NK-92 (cell line): ENCODE measurements around the gene MPG.
"Not testable (repeated sequence)": the region's sequence is repeated elsewhere in the genome, so short reads cannot be mapped to it uniquely, and the experiment has no call there.

Source experiments
- DNase-seq: peaks from one replicate; lab custom pipeline; 2025; ENCODE audit not compliant: unreplicated experiment; lab: John Stamatoyannopoulos, UW

MPG gene, protein sequence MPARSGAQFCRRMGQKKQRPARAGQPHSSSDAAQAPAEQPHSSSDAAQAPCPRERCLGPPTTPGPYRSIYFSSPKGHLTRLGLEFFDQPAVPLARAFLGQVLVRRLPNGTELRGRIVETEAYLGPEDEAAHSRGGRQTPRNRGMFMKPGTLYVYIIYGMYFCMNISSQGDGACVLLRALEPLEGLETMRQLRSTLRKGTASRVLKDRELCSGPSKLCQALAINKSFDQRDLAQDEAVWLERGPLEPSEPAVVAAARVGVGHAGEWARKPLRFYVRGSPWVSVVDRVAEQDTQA

DNA sequence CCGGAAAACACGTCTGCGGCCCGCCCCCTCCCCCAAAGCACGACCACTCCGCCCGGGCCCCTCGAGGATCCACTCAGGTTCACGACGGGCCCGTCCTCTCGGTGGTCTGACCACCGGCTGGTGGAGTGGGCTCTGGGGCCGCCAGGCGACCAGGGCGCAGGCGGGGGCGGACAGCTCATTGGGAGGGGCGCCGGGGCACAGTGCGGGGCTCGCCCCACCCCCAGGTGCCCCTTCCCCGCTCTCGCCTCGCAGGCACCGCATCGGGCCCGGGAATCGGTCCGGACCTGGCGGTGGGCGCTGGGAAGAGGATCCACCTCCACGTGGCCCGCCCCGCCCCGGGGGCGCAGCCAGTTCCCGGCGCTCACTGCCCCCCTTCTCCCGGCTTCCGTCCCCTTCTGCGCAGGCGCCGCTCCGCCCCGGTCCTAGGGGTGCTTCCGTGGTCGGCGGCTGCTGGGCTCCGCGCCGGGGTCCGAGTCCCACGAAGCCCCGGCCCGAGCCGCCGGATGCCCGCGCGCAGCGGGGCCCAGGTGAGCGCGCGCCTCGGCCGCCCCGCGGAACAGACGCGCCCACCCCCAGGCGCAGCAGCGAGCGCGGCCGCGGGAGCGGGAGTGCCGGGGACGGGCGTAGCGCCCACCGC lies at the start of gene MPG:
Gene MPG (plus strand): TSS at position 419 of the 637 bp plus-strand sequence. CDS start 85 bp downstream, at position 504.
- no peak for DNase-seq

DNA sequence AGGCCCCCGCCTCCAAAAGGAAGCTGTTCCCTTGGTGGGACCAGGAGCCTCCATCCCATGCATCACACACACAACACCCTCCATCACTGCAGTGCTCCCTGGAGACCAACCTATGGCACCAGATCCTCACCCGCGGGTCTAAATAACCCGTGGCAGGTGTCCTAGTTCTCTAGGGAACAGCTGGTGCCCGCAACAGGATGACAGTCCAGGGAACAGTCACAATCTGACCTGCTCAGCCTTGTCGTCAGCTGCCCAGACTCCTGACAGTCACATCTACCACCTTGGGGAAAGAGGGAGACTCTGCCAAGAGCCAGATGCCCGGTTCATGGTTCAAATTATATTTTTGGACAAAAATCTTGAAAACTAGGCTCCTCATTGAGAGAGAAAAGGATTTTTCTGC lies 47.4 kb upstream of the MPG start:
- DNase-seq, result not testable (repeated sequence)

DNA sequence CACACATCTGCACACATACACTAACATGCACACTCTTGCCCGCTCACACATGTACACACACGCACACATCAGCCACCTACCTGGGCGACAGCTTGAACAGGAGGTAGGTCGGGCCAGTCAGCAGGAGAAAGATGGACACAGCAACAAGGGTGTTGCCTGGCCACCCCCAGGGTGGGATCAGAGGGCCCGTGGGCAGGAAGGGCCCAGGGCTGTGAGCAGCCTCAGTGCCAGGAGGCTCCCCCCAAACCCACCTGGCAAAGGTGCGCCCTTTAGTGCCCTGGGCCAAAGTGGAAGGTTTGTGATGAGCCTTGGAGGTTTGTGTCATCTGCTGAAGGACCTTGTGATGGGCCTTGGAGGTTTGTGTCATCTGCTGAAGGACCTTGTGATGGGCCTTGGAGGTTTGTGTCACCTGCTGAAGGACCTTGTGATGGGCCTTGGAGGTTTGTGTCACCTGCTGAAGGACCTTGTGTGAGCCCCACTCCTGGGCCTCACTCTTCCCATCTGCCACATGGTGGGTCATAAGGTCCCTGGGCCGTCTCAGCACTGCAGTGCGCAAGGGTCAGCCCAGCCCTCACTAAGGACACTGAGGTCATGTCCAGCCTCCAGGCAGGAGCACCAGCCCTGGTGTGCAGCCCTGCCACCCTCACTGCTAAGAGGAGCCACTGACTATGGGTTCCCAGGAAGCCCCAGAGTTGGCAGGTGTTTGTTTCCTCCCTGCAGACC lies 44.7 kb upstream of the MPG start:
- not testable (repeated sequence) for DNase-seq

DNA sequence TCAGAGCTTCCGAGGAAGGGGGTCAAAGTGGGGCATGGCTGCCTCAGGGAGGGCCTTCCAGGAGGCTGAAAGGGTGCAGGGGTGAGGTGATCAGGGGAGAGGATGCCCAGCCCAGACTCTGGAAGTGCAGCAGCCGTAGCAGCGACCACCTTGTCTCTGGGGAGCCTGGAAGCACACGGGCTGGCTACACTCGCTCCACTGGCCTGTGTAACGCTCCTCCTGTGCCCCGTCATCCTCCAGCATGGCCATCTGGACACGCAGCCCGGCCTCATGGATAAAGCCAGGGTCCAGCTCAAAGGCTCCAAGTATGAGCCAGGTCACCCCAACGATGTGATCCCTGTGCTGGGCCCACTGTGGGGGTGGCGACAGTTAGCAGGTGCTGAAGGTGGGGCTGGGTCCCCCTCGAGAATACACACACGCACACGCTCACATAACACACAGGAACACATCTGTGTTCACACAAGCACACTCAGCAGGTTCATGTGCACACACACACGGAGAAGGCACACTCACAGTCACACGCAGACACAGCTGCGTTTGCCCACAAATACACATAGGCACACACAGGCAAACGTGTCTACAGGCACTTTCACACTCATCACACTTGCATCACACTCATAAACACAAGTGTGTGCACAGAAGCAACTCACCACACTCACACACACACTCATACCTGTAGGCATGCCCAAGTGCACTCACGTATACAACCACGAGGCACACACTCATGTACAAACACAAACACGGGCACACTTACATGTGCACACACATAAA lies 44.0 kb upstream of the MPG start:
- DNase-seq, result no peak

DNA sequence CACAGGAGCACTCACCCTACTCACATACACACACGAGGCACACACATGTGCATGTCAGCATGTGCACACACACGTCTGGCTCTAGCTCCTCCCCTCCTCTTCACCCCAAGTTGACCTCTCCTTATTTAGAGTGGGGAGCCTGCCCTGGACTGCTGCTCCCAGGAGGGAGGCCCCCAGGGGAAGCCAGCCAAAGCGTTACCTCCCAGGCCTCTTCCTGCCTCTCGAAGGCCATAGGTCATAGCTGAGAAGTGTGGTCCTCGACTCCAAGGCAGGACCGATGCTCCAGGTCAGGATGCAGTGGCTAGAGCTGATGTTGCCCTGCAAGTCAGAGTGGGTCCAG lies 43.4 kb upstream of the MPG start:
- no peak for DNase-seq

DNA sequence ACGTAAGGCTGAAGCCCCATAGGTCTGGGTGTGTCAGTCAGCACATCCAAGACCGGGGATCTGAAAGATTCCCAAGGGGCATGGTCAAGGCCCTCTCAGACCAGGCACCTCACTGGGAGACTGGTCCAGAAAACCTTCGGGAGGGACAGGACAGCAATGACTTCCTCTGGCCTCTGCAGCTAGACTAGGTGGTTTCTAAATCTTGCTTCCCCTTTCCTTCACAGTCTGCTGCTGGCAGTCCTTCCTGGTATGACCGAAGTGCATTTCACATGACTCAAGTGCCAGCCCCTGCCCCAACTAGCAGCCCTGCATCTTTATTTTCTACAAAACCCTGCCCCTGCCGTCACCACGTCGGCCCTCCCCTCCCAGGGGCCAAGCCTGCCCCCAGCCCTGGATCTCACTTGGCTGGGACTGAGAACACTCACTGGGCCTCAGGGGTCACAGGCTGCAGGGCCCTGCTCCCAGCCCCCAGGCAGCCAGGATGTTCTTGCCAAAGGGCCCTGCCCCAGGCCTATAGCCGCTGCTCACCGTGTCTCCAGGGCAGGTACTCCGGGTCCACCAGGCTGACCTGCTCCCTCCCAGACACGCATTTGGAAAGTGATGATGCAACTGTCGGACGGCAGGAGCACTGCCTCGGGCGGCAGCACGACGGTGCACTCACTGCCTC lies 42.9 kb upstream of the MPG start:
- DNase-seq, result no peak

DNA sequence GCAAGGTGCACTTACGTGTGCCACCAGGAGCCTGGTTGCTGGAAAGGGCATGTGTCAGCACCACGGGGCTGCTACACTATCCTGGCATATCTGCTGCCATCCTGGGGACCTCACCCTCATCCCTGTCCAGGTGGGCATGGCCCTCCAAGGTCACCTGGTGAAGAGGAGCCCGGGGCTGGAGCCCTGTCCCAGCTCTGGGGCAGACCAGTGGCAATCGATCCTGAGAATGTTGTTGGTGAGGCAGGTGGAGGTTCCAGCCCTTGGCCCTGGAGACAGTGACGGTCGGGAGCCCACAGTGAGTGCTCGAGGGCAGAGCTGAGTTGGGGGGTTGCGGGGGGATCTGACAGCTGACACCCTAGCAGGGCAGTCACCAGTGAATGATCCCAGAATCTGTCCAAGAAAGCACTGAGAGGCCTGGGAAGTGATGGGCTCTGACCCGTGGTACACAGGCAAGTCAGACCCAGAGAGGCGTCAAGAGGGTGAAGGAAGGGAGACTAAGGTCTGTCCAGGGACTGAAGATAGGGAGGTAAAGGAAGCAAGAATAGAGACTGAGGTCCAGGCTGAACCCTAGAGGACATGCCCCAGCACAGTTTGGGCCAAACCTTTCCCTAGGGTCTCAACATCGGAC lies 42.2 kb upstream of the MPG start:
- no peak for DNase-seq

DNA sequence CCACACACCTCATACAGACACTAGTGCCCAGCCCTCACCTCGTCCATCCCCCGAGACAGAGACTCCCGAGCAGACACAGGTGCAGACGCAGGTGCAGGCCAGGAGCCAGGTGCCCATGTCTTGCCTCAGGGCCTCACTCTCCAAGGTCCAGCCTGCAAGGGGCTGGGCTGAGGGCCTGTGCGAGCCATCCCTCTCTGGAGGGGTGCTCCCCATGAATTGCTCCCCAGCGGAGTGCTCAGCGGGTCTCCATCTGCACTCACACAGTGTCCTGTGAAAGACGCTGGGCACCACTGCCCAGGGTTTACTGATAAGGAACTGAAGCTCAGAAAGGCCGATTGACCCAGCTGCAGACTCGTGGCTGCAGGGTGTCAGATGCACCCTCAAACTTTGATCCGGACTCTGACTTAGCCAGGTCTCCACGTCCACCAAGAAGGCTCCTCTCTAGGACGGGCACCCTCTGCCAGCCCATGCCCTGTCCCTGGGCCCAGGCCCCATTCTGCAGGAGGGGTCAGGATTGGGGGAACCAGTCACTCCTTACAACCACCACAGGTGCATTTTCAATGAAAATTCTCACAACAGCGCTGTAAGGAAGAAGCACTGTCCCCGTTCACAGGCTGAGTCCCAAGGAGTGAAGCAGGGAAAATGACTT lies 41.6 kb upstream of the MPG start:
- no peak for DNase-seq

DNA sequence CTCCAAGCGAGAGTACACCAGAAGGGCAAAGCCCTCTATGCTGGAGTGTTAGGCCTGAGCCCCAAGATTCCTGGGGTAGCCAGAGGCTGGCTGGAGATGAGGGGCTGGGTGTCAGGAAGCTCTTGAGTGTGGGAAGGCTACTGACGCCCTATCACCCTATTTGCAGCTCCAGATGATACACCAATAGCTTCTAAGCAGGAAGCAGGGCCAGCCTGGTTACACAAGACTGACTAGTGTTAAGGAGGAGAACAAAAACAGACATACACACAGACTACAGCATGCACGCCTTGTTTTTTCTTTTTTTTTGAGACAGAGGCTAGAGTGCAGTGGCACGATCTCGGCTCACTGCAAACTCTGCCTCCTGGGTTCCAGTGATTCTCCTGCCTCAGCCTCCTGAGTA lies 40.5 kb upstream of the MPG start:
- no peak for DNase-seq

DNA sequence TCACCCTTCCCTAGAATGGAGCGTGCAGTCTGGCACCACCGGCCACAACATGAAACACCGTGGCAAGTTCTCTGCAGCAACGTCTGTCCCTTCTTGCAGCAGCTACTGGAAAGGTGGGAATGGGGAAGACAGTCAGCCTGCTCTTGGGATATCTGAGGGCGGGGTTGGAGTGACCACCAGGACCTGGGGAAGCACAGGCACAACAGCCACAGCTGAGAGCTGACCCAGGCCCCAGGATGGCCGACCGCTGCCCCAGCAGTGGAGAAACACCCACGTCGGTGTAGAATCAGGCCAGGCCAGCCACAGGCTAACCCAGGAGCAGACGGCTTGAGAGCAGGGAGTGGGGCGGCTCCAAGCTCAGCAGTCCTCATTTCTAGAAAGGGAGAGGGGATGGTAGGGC lies 39.8 kb upstream of the MPG start:
- DNase-seq, result not testable (repeated sequence)

DNA sequence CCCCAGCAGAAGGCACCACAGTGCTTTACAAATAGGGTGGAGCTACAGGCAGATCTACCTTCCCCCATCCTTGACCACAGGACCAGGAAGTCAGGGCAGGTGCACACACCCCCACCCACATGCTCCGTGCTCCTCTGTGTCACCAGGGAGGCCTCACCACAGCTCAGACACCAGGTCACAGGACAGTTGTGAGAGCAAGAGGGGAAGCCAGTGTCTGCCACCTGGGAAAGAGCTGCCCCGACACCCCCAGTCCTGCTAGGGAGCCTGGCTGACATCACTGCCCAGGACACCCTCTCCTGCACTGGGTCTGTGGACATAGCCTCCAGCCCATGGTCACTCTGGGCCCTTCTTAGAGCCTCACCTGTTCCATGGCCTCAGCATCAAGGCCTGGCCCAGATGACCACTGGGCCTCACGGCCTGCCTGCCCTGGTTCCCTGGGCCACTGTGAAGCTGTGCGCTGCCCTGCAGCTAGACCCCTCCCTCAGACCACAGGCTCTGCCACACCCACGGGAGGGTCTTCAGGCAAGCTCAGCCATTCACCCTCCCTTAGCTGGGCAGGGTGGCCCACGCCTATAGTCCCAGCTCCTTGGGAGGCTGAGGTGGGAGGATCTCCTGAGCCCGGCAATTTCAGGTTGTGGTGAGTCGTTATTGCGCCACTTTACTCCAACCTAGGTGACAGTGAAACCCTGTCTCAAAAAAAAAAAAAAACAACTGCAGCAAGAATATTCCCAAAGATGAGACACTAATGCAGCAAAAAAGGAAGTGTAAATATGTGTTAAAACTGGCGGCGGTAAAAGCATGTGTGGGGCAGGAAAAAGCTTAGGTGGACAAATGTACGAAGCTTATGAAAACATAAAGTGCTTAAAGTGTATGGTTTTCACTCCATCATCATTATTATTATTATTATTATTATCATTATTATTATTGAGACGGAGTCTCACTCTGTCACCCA lies 38.8 kb upstream of the MPG start:
- DNase-seq, result no peak

DNA sequence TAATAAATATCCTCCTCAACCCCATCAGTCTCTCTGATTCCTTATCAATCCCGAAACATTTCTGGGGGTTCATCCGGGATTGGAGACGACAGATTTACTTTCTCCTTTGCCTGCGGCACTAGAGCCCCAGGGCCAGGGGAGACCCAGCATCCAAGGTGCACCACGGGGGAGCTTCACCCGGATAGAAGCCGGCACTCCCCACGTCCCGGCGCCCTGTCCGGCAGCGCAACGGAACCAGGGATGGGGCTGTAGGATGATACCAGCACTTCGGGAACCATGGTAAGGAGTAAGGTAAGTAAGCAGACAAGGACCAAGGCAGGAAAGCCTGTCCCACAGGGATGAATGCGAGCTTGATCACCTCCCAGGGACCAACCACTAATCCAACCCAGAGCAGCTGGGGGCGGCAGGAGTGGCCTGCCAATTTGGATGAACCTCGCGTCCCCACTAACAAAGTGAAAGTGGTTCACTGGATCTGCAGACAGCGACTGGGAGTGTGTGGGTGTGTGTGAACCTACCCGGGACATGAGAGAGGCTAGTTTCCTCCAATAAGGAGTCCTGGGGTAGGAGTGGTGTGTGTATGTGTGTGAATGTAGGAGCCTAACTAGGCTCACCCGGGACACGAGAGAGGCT lies 36.5 kb upstream of the MPG start:
- DNase-seq, result no peak

DNA sequence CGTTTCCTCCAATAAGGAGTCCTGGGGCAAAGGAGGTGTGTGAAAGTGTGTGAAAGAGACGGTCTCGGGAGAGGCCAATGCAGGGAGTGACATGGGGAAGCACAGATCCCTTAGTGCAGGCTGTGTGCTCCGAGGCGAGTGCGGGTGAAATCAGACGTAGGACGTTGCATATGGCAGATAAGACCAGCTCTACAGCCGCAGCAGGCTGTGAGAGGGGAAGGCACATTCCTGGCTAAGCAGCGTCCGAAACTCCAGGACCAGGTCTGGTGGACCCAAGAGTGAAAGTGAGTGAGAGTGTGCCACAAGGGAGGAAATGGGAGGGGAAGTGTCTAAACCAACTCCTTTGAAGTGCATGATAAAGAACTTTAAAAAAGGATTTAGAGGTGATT lies 36.0 kb upstream of the MPG start:
- no peak for DNase-seq

DNA sequence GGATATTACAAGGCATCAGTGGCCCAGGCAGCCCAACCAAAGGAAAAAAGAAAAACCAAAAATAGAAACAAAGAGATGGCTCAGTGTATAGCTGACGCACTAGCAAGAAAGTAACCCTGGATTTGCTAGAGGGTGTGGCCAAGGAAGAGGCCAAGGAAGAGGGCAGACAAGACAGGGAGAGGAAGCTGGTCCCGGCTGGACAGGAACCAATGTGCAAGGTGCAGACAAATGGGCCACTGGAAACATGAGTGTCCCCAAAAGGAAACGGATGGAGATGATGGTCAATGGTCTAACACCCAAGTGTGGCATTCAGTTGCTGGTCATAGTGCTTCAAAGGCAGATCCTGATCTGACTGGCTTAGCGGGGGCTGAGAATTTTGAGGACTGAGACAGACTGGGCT lies 35.3 kb upstream of the MPG start:
- no peak for DNase-seq

DNA sequence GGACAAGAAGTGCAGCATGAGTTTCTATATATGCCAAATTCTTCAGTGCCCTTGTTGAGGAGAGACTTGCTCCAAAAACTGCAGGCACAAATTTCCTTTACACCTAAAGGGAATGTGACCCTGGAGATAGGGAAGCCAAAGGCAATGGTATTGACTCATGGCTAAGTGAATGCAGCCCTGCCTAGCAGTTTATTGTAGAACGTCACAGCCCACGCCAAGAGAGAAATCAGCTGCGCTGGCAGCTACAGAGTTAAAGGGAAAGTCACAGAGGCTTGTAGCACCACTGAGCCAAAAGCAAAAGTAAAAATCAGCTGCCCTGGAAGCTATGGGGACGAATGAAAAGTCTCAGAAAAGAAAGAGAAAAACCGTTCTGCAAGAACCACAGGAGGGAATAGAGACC lies 34.7 kb upstream of the MPG start:
- DNase-seq, result no peak

DNA sequence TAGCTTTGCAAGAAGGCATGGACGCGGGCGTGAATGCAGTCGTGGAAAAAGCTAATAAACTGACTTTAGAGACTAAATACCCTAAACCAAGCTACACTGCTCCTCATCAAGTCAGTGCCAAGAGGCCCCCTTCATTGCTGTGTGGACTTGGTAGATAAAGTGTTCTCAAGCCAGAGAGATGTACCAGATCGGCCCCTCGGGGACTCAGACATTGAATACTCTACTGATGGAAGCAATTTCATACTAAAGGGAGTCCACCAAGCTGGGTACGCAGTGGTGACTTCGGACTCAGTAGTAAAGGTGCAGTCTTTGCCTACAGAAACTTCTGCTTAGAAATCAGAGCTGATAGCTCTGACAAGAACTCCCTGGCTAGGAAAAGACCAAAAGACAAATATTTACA lies 33.4 kb upstream of the MPG start:
- no peak for DNase-seq

DNA sequence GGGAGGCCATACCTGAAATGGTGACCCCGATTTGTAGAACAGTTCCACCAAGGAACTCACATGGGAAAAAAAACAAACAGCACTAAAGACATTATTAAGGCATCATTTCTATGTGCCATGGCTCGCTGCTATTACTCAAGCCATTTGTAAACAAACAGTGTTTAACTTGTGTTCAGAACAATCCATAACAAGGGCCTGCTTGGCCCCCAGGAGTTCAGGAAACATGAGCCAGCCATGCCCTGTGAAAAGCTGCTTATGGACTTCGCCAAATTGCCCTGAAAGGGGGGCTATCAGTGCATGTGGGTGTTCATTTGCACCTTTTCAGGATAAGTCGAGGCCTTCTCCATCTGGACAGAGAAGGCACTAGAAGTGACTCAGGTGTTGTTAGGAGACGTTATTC lies 32.6 kb upstream of the MPG start:
- no peak for DNase-seq

DNA sequence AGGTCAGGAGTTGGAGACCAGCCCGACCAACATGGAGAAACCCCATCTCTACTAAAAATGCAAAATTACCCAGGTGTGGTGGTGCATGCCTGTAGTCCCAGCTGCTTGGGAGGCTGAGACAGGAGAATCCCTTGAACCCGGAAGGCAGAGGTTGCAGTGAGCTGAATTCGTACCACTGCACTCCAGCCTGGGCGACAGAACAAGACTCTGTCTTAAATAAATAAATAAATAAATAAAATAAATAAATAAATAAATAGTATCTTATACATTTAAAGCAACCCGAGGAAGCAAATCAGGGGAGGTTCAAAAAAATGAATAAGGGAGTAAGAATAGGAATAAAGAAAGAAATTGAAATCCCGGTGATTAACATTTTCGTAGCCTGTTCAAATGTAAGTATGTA lies 31.5 kb upstream of the MPG start:
- not testable (repeated sequence) for DNase-seq

DNA sequence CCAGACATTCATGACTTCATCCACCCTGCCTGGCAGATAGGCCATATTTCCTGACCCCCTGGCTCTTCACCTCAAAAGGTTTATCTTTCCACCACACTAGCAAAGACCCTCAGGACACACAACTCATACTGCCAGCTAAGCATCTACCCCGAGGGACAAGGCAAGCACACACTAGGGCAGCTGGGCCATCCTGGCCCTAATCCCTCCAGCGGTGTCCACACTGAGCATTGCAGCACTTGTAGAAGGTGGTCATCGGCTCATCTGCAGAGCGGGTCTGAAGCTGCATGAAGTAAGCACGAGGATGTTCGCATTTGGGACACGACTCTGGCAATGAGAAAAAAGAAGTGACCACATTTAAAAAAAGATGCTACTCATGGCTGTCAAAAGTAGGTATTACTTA lies 30.8 kb upstream of the MPG start:
- no peak for DNase-seq
